Measurements from ENCODE around the gene NEMF.

Gene NEMF

GRCh38 chr14:49732896-49733295 lies 119.7 kb downstream of the NEMF start:
- DNase-seq: no peak
